ENCODE measurements around the gene TFDP2.

The TFDP2 gene

DNA sequence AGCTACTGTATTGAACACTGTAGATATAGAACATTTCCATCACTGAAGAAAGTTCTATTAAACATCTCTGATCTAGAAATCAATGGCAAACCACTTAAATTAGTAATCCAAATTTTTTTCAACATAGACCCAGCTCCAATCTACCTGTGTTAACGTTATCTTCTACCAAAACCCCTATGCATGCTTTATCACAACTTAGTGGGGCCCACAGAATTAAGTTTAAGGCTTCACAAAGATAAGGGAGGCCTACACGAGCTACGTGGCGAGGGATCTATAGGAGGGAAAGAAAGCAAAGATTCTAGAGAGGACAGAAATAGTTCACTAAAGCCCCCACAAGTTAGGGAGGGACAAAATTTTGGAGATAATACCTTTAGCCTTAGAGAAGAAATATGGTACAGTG lies 116.1 kb downstream of the TFDP2 start:
- Mint-ChIP-seq H3K4me3 (no peak overlapping the region), H3K36me3 (ENCODE audit: low read depth) (no peaks in the 10 kb centered on the region), H3K4me1 (ENCODE audit: low read depth) (peaks cover 6% of the 10 kb centered on the region), H3K9me3 (peaks cover 3% of the 10 kb centered on the region), H3K27me3 (ENCODE audit: low read depth) (no peaks in the 10 kb centered on the region), H3K27ac (no peak overlapping the region)
- DNase-seq (ENCODE audit: low spot score), result no peak

DNA sequence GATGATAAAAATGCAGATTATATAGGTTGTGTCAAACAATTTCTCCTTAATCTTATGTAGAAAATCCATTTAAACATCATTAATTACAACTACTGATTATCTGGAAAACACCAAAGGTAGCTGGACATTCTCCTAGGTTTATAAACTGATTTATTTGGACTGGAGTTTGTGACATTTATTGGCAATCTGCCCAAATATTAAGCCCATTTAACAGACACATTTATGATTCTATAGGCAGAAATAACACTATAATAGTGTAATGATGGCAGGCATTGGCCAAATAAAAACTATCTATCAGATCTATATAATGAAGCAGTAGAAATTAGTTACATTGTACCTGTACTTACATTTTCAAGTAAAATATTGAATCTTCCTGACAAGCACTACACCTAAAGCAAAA lies 117.8 kb downstream of the TFDP2 start:
- H3K4me1 Mint-ChIP-seq (ENCODE audit: low read depth), result peaks cover 16% of the 10 kb centered on the region
- no peaks in the 10 kb centered on the region for H3K27me3 Mint-ChIP-seq (ENCODE audit: low read depth)
- no peak overlapping the region for H3K27ac Mint-ChIP-seq
- no peak for DNase-seq (ENCODE audit: low spot score)
- H3K4me3 Mint-ChIP-seq, result no peak overlapping the region
- peaks cover 3% of the 10 kb centered on the region for H3K9me3 Mint-ChIP-seq
- no peaks in the 10 kb centered on the region for H3K36me3 Mint-ChIP-seq (ENCODE audit: low read depth)

DNA sequence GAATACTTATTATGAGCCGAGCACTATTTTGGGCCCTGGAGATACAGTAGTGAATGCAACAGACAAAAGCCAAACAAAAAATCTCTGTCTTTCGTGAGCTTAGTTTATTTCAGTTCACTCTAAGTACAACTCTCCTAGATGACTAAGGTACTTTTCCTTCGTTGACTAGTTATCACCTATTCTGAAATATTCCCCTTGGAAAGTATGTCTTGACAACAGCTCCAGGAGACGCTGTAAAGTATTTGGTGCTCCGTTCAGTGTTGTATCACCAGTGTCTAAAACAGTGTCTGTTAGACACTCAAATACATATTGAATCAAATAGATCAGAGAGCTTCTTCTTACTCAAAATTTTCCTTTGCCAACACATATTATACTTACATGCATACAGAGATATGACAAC lies 119.6 kb downstream of the TFDP2 start:
- DNase-seq (ENCODE audit: low spot score), result no peak
- H3K9me3 Mint-ChIP-seq, result no peaks in the 10 kb centered on the region
- peaks cover 16% of the 10 kb centered on the region for H3K4me1 Mint-ChIP-seq (ENCODE audit: low read depth)
- no peak overlapping the region for H3K4me3 Mint-ChIP-seq
- no peak overlapping the region for H3K27ac Mint-ChIP-seq
- H3K27me3 Mint-ChIP-seq (ENCODE audit: low read depth), result no peaks in the 10 kb centered on the region
- no peaks in the 10 kb centered on the region for H3K36me3 Mint-ChIP-seq (ENCODE audit: low read depth)

DNA sequence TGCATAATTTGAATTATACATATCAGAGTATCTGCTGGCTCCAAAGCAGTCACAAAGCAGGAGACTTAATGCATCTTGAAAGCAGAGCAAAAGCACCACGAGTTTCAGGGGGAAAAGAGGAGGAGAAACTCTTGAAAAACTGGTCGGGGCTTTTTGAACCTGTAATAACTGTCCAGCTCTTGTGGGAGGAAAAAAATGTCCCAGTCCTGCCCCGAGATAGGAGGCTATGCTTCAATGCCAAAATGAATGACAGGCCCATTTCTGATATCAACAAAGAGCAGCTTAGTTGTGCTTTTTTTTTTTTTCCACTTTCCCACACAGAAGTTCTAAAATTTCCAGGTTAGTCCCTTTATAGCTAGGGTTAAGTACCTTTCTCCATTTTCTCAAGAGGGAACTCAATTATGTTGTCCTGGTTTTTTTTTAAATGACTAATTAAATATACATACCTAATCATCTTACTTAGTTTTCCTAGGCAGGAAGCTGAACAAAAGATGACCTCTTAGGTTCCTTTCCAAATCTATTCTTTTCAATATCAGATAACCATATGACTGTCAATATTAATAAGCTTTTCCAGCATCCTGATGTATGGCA lies 120.2 kb downstream of the TFDP2 start:
- Mint-ChIP-seq H3K27me3 (ENCODE audit: low read depth) (no peaks in the 10 kb centered on the region), H3K27ac (no peak overlapping the region), H3K4me1 (ENCODE audit: low read depth) (peaks cover 16% of the 10 kb centered on the region), H3K36me3 (ENCODE audit: low read depth) (no peaks in the 10 kb centered on the region), H3K9me3 (no peaks in the 10 kb centered on the region), H3K4me3 (no peak overlapping the region)
- DNase-seq (ENCODE audit: low spot score), result no peak

DNA sequence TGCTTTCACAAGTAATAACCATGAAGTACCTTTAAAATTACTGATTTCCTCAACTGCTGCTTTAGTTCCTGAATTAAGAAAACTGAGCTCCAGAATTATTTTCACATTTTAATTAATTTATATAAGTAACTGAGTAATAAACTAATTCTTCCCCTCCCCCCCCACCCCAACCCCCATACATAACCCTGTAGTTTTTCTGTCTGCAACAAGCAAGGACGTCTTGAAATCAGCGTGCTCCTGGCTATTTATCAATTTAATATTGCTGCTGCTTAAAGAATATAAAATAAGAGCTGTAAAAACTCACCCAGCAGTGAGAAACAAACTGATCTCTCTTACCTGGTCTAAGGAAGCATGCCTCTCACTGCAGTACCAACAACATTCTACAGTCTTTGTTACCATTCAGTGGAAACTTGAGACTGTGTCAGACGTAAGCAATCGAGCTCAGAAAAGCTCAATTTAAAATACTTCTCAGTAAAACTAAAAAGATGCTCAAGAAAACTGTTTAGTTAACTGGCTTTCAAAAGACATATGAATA lies 121.0 kb downstream of the TFDP2 start:
- Mint-ChIP-seq H3K36me3 (ENCODE audit: low read depth) (no peaks in the 10 kb centered on the region), H3K27ac (peak overlapping the region; percentile 82), H3K27me3 (ENCODE audit: low read depth) (no peaks in the 10 kb centered on the region), H3K9me3 (no peaks in the 10 kb centered on the region), H3K4me1 (ENCODE audit: low read depth) (peaks cover 16% of the 10 kb centered on the region), H3K4me3 (peak overlapping the region; percentile 90)
- DNase-seq (ENCODE audit: low spot score), result peak; percentile 38

DNA sequence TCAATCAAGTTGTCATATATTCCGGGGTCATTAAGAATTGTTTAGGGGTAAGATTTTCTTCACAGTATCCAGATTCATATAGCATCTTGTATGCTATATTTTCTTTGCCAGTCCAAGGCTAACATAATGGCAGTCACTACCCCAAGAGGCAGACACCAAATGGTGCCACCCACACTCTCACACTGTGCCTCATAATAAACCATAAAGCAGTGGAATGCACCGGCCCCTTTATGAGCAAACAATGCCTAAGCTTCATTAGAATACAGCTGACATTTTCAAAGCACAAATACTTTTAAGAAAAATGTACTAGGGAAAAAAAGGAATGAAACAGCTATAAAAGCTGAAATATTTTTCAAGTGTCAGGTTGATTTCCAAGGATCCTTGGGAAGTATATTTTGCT lies 121.6 kb downstream of the TFDP2 start:
- peaks cover 16% of the 10 kb centered on the region for H3K4me1 Mint-ChIP-seq (ENCODE audit: low read depth)
- peak; percentile 45 for DNase-seq (ENCODE audit: low spot score)
- H3K27ac Mint-ChIP-seq, result peak overlapping the region; percentile 49
- H3K36me3 Mint-ChIP-seq (ENCODE audit: low read depth), result no peaks in the 10 kb centered on the region
- no peaks in the 10 kb centered on the region for H3K27me3 Mint-ChIP-seq (ENCODE audit: low read depth)
- peak overlapping the region; percentile 90 for H3K4me3 Mint-ChIP-seq
- H3K9me3 Mint-ChIP-seq, result no peaks in the 10 kb centered on the region

DNA sequence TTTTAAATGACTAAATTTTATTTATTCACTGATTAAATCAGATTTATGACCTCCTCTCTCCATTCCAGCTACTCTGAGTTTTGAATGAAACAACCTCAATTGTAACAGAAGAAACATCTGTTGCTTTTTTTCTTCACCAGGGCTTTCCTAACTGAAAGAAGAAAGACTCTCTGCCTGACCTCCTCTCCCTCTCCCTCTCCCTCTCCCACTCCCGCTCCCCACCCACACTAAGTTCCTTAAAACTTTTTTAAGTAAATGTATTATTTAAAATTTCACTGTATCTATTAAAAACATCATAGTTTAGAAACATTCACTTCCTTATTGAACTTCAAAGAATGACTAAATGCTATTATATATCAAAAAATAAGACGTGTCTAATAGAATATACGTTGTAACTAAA lies 122.0 kb downstream of the TFDP2 start:
- no peak for DNase-seq (ENCODE audit: low spot score)
- H3K27ac Mint-ChIP-seq, result peak overlapping the region; percentile 54
- H3K4me1 Mint-ChIP-seq (ENCODE audit: low read depth), result peaks cover 19% of the 10 kb centered on the region
- no peaks in the 10 kb centered on the region for H3K27me3 Mint-ChIP-seq (ENCODE audit: low read depth)
- peak overlapping the region; percentile 90 for H3K4me3 Mint-ChIP-seq
- no peaks in the 10 kb centered on the region for H3K9me3 Mint-ChIP-seq
- H3K36me3 Mint-ChIP-seq (ENCODE audit: low read depth), result no peaks in the 10 kb centered on the region

DNA sequence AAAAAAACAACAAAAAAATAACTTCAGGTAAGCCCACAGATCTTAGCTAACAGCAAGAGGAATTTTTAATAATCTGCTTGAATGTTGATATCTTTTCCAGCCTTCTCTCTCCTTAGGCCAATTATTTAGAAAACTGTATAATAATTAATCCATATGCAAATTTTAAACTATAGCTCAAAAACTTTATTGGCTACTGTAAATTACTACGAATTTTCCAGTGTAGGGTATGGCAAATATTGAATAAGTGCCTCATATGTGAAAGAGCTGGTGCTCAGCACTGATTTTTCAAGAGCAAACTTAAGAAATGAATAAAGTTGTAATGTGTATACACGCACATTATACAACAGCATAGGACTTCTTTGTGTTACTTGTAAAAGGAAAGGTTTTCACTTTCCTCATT lies 123.0 kb downstream of the TFDP2 start:
- H3K4me3 Mint-ChIP-seq, result no peak overlapping the region
- no peak overlapping the region for H3K27ac Mint-ChIP-seq
- H3K36me3 Mint-ChIP-seq (ENCODE audit: low read depth), result no peaks in the 10 kb centered on the region
- no peaks in the 10 kb centered on the region for H3K27me3 Mint-ChIP-seq (ENCODE audit: low read depth)
- no peak for DNase-seq (ENCODE audit: low spot score)
- no peaks in the 10 kb centered on the region for H3K9me3 Mint-ChIP-seq
- peaks cover 27% of the 10 kb centered on the region for H3K4me1 Mint-ChIP-seq (ENCODE audit: low read depth)

DNA sequence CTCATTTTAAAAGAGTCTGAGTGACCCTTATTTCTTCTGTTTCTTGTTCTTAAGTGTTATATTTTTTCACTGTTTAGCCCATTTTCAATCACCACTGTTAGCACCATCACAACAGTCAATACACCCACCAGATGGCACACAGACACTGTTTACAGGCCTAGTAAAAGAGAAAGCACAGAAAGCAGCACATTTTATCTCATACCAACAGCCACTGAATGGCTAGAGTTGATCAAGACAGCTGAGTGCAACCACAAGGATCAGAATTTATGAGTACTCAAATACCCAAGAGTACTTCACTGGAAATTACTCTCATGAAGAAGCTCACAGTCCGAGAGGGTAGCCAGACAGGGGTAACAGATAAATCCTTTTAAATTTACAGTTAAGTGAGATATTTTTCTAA lies 127.0 kb downstream of the TFDP2 start:
- H3K27ac Mint-ChIP-seq, result peak overlapping the region; percentile 60
- peaks cover 35% of the 10 kb centered on the region for H3K4me1 Mint-ChIP-seq (ENCODE audit: low read depth)
- H3K9me3 Mint-ChIP-seq, result no peaks in the 10 kb centered on the region
- peak; percentile 47 for DNase-seq (ENCODE audit: low spot score)
- peaks cover 3% of the 10 kb centered on the region for H3K36me3 Mint-ChIP-seq (ENCODE audit: low read depth)
- no peak overlapping the region for H3K4me3 Mint-ChIP-seq
- H3K27me3 Mint-ChIP-seq (ENCODE audit: low read depth), result no peaks in the 10 kb centered on the region

DNA sequence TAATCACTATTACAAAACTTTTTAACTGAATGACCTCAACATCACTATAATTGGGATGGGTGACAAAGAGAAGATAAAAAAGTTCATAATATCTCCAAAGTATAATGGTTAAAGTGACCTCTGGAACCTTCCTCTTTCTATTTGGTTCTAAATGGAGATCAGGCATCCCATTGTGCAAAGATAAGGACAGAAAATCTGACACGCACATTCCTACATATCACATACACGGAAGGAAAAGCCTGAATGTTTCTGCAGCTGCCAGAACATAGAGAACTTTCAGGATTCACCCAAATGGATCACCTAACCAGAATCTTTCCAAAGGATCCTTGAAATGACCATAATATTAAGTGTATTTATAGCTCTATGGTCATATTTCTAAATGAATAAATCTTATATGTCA lies 128.2 kb downstream of the TFDP2 start:
- no peak overlapping the region for H3K4me3 Mint-ChIP-seq
- no peaks in the 10 kb centered on the region for H3K27me3 Mint-ChIP-seq (ENCODE audit: low read depth)
- no peak overlapping the region for H3K27ac Mint-ChIP-seq
- no peak for DNase-seq (ENCODE audit: low spot score)
- H3K36me3 Mint-ChIP-seq (ENCODE audit: low read depth), result peaks cover 3% of the 10 kb centered on the region
- H3K9me3 Mint-ChIP-seq, result no peaks in the 10 kb centered on the region
- H3K4me1 Mint-ChIP-seq (ENCODE audit: low read depth), result peaks cover 30% of the 10 kb centered on the region

DNA sequence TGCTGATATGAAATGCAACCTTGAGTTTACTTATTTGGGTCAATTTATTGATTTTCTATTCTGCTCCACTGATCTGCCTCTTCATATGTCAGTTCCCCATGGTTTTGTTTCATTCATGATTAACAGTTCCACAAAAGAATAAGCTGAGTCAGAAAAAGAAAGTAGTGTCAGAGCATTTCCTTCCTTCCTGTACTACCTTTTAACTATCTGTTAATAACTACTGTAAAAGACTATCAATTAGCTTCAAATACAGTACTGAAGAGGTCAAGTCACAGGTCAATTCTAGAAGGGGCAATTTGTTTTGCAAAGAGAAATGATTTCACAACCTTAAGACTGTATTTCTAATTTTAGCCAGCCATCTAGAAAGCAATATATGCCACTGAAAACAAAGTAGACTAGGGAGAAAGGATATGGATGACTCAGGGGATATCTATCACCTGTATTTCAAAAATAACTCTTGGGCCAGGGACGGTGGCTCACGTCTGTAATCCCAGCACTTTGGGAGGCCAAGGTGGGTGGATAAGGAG lies 129.5 kb downstream of the TFDP2 start:
- no peak for DNase-seq (ENCODE audit: low spot score)
- Mint-ChIP-seq H3K27me3 (ENCODE audit: low read depth) (no peaks in the 10 kb centered on the region), H3K36me3 (ENCODE audit: low read depth) (peaks cover 3% of the 10 kb centered on the region), H3K9me3 (no peaks in the 10 kb centered on the region), H3K27ac (peak overlapping the region; percentile 71), H3K4me1 (ENCODE audit: low read depth) (peaks cover 30% of the 10 kb centered on the region), H3K4me3 (peak overlapping the region; percentile 8)

DNA sequence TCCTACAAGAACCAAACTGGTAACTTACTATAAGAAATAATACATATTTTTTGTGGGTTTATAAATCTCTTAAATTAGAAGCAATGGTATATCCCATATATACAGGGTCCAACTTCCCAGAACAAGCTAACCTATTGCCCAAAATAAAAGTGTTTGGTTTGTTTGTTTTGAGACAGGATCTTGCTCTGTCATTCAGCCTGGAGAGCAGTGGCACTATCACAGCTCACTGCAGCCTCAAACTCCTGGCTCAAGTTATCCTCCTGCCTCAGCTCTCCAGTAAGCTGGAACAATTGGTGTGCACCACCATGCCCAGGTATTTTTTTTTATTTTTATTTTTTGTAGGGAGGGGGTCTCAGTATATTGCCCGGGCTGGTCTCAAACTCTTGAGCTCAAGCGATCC lies 135.4 kb downstream of the TFDP2 start:
- Mint-ChIP-seq H3K36me3 (ENCODE audit: low read depth) (no peaks in the 10 kb centered on the region), H3K4me3 (no peak overlapping the region), H3K4me1 (ENCODE audit: low read depth) (no peaks in the 10 kb centered on the region), H3K27me3 (ENCODE audit: low read depth) (no peaks in the 10 kb centered on the region), H3K27ac (no peak overlapping the region), H3K9me3 (no peaks in the 10 kb centered on the region)
- DNase-seq (ENCODE audit: low spot score), result no peak

DNA sequence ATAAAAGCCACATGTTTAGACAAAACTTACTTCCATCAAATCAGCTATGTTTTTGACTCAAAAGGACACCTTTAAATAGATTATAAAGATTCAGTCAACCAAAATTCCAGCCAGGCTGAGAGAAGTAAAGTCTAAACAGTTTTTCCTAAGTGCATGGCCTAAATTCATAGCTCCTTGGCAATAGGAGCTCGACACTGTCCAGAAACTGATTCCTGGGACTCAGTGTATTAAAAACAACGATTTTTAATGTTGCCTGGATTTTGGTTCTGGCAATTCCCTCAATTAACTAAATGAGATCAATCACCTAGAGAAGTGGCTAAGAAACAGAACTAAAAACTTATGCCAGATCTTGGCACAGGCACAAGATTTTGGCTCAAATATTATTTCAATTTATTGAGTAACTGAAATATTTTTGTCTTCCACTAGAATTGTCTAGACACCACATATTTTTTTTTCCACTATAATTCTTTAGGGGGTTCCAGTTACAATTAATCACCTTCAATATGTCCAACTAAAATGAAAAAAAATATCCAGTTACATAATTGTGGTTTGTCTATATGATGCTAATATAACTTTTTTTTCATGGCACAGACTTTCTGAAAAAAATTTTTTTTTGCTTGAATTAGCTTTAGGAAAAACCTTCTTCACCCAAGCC lies 135.9 kb downstream of the TFDP2 start:
- H3K9me3 Mint-ChIP-seq, result no peaks in the 10 kb centered on the region
- no peaks in the 10 kb centered on the region for H3K27me3 Mint-ChIP-seq (ENCODE audit: low read depth)
- no peak overlapping the region for H3K27ac Mint-ChIP-seq
- H3K36me3 Mint-ChIP-seq (ENCODE audit: low read depth), result no peaks in the 10 kb centered on the region
- no peak for DNase-seq (ENCODE audit: low spot score)
- H3K4me3 Mint-ChIP-seq, result no peak overlapping the region
- no peaks in the 10 kb centered on the region for H3K4me1 Mint-ChIP-seq (ENCODE audit: low read depth)

DNA sequence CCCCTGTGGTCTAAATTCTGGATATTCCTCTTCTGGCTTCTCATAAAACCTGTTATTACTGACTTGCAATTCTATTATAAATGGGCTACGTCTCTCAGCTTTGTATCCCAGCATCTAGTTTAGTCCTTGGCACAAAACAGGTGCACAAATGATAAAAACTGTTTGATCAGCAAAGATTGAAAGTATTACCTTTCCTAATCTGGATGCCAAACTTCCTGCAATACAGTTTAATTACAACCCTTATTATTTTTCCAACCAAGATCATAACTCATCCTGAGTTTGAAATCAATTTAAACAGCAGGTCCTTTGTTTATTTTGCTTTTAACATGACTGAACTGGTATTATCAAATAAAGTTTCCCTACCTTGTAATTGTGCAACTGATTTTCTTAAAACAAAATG lies 140.3 kb downstream of the TFDP2 start:
- H3K27ac Mint-ChIP-seq, result no peak overlapping the region
- H3K4me3 Mint-ChIP-seq, result no peak overlapping the region
- H3K4me1 Mint-ChIP-seq (ENCODE audit: low read depth), result no peaks in the 10 kb centered on the region
- no peak for DNase-seq (ENCODE audit: low spot score)
- H3K36me3 Mint-ChIP-seq (ENCODE audit: low read depth), result no peaks in the 10 kb centered on the region
- H3K9me3 Mint-ChIP-seq, result no peaks in the 10 kb centered on the region
- no peaks in the 10 kb centered on the region for H3K27me3 Mint-ChIP-seq (ENCODE audit: low read depth)

Data from T-helper 2 cell treated with Interferon-gamma antibody and Interleukin-4, amounts not matched to agents 5 μg/mL and 100 μg/mL, for 36 hours (primary cell).